ENCODE results near the gene INPP4B. TPM values are rescaled to one million over a fixed set of nuclear protein-coding genes. Genes with fewer than 3 reads are reported as not detected.
"Not testable (repeated sequence)": the region's sequence is repeated elsewhere in the genome, so short reads cannot be mapped to it uniquely, and the experiment has no call there.

INPP4B gene
- total RNA-seq, 2 donors from 2014 or later = 8.2 to 16.6 TPM

- ATAC-seq = no peak
- Histone ChIP-seq H3K27me3 (no peaks in the 10 kb centered on the region), H3K27ac (no peak overlapping the region), H3K4me1 (no peaks in the 10 kb centered on the region), H3K4me3 (no peak overlapping the region), H3K9me3 (peaks cover 0 to 3% (median 0%) of the 10 kb centered on the region in 3 donors), H3K36me3 (replicated peaks in 1 of 2; ENCODE audit: insufficient read depth in 1 of 2, low read depth in 2 of 2) (no peaks in the 10 kb centered on the region)
- DNase-seq = no peak
- intact Hi-C loops (cut with DNase I) = no loop called here
- 72 to 80% methylated on average over 5 of the region's 5 CpGs for WGBS, 2 donors
- no peak for TF ChIP-seq POLR2A (IDR thresholded peaks at IDR 0.05)
- TF ChIP-seq, protein P1, sequence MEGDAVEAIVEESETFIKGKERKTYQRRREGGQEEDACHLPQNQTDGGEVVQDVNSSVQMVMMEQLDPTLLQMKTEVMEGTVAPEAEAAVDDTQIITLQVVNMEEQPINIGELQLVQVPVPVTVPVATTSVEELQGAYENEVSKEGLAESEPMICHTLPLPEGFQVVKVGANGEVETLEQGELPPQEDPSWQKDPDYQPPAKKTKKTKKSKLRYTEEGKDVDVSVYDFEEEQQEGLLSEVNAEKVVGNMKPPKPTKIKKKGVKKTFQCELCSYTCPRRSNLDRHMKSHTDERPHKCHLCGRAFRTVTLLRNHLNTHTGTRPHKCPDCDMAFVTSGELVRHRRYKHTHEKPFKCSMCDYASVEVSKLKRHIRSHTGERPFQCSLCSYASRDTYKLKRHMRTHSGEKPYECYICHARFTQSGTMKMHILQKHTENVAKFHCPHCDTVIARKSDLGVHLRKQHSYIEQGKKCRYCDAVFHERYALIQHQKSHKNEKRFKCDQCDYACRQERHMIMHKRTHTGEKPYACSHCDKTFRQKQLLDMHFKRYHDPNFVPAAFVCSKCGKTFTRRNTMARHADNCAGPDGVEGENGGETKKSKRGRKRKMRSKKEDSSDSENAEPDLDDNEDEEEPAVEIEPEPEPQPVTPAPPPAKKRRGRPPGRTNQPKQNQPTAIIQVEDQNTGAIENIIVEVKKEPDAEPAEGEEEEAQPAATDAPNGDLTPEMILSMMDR (IDR thresholded peaks at IDR 0.05) = no peak
These were observed 197.7 kb downstream of the INPP4B start for GRCh38 chr4:142648378-142648777.

- Histone ChIP-seq H3K4me3 (no peak overlapping the region), H3K36me3 (replicated peaks in 1 of 2; ENCODE audit: insufficient read depth in 1 of 2, low read depth in 2 of 2) (no peaks in the 10 kb centered on the region), H3K27me3 (no peaks in the 10 kb centered on the region), H3K27ac (no peak overlapping the region), H3K4me1 (no peaks in the 10 kb centered on the region), H3K9me3 (no peaks in the 10 kb centered on the region)
- no peak for DNase-seq
- ATAC-seq = no peak
- intact Hi-C loops (cut with DNase I) = no loop called here
- TF ChIP-seq, protein P1 (IDR thresholded peaks at IDR 0.05) = no peak
- TF ChIP-seq POLR2A (IDR thresholded peaks at IDR 0.05) = no peak
- 31 to 50% methylated on average over 4 of the region's 4 CpGs for WGBS, 2 donors
These were observed 200.5 kb downstream of the INPP4B start for GRCh38 chr4:142645475-142646108.

- H3K4me3 ChIP-seq; H3K9me3 ChIP-seq; H3K4me1 ChIP-seq; intact Hi-C loops (cut with DNase I); ATAC-seq; H3K27me3 ChIP-seq; DNase-seq; H3K36me3 ChIP-seq (replicated peaks in 1 of 2; ENCODE audit: insufficient read depth in 1 of 2, low read depth in 2 of 2); H3K27ac ChIP-seq: not testable (repeated sequence)
- WGBS, 2 donors = 76 to 93% methylated on average over 1 of the region's 1 CpG
These were observed 201.5 kb downstream of the INPP4B start for GRCh38 chr4:142644628-142645027.

DNA sequence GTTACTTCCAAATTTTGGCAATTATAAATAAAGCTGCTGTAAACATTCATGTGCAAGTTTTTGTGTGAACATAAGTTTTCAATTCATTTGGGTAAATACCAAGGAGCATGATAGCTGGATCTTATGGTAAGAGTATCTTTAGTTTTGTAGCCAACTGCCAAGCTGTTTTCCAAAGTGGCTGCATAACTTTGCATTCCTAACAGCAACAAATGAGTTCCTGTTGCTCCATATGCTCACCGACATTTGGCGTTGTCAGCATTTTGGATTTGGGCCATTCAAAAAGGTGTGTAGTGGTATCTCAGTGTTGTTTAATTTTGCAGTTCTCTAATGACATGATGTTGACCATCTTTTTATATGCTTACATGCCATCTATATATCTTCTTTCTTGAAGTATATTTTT is 208.5 kb downstream of the INPP4B start:
- Histone ChIP-seq H3K36me3 (replicated peaks in 1 of 2; ENCODE audit: insufficient read depth in 1 of 2, low read depth in 2 of 2) (no peaks in the 10 kb centered on the region), H3K4me3 (no peak overlapping the region), H3K27ac (no peak overlapping the region), H3K4me1 (no peaks in the 10 kb centered on the region), H3K9me3 (peaks cover 0 to 3% (median 0%) of the 10 kb centered on the region in 3 donors), H3K27me3 (no peaks in the 10 kb centered on the region)
- intact Hi-C loops (cut with DNase I) = no loop called here
- TF ChIP-seq POLR2A (IDR thresholded peaks at IDR 0.05) = no peak
- TF ChIP-seq, protein P1 (IDR thresholded peaks at IDR 0.05) = no peak
- ATAC-seq (no peak), DNase-seq (no peak)
- 85% methylated on average over 2 of the region's 2 CpGs for WGBS, 2 donors

GRCh38 chr4:142631836-142632235 is 214.3 kb downstream of the INPP4B start:
- DNase-seq (no peak), ATAC-seq (no peak)
- 76 to 79% methylated on average over 2 of the region's 2 CpGs for WGBS, 2 donors
- Histone ChIP-seq H3K27ac (no peak overlapping the region), H3K27me3 (no peaks in the 10 kb centered on the region), H3K4me3 (no peak overlapping the region), H3K36me3 (replicated peaks in 1 of 2; ENCODE audit: insufficient read depth in 1 of 2, low read depth in 2 of 2) (no peaks in the 10 kb centered on the region), H3K9me3 (no peaks in the 10 kb centered on the region), H3K4me1 (no peaks in the 10 kb centered on the region)
- intact Hi-C loops (cut with DNase I) = no loop called here
- TF ChIP-seq, protein P1 (IDR thresholded peaks at IDR 0.05) = no peak
- no peak for TF ChIP-seq POLR2A (IDR thresholded peaks at IDR 0.05)

Data from body of pancreas (tissue), 4 donors.